Esophagus mucosa (tissue), 1 donor: ENCODE data around the gene FAM193A. TPM values are rescaled to one million over a fixed set of nuclear protein-coding genes. Genes with fewer than 3 reads are reported as not detected.
"Not testable (repeated sequence)": the region's sequence is repeated elsewhere in the genome, so short reads cannot be mapped to it uniquely, and the experiment has no call there.

Source experiments
- ATAC-seq: fragments of 200-7000 bp; cut with Tn5 transposase; one replicate; pipeline ENCODE4 v1.9.1; 2020
- total RNA-seq: library from RNA; stranded (reverse); gene quantifications from one replicate; pipeline ENCODE4 v1.2.4, GENCODE V29; 2023
- donor health status: DM: yes; HTN: yes; CAD: no.

FAM193A gene
- total RNA-seq, 1 donor from 2014 or later, result 12.0 TPM

- ATAC-seq, result peak; percentile 84
Measured at GRCh38 chr4:2755821-2756690, 219.6 kb downstream of the FAM193A start, which contains the start of gene TNIP2. Gene TNIP2, minus strand, starts transcription at chr4:2756336. Its CDS starts 47 bp downstream, at chr4:2756289.

GRCh38 chr4:2756691-2757350, 220.4 kb downstream of the FAM193A start:
- ATAC-seq, result no peak

GRCh38 chr4:2757426-2757825, 221.0 kb downstream of the FAM193A start:
- ATAC-seq, result no peak

- peak; percentile 33 for ATAC-seq
Measured at GRCh38 chr4:2761035-2761923, 224.8 kb downstream of the FAM193A start.

- ATAC-seq, result no peak
Measured at GRCh38 chr4:2762048-2762447, 225.6 kb downstream of the FAM193A start.

- ATAC-seq, result not testable (repeated sequence)
Measured at GRCh38 chr4:2762486-2763370, 226.3 kb downstream of the FAM193A start.

GRCh38 chr4:2763511-2763967, 227.1 kb downstream of the FAM193A start:
- ATAC-seq, result peak; percentile 13

GRCh38 chr4:2765832-2766526, 229.5 kb downstream of the FAM193A start:
- ATAC-seq, result no peak

GRCh38 chr4:2767046-2767704, 230.7 kb downstream of the FAM193A start:
- ATAC-seq, result no peak

- no peak for ATAC-seq
Measured at GRCh38 chr4:2767705-2768074, 231.2 kb downstream of the FAM193A start.

- no peak for ATAC-seq
Measured at GRCh38 chr4:2768124-2768523, 231.7 kb downstream of the FAM193A start.

GRCh38 chr4:2768921-2769336, 232.5 kb downstream of the FAM193A start:
- no peak for ATAC-seq

- no peak for ATAC-seq
Measured at GRCh38 chr4:2771264-2771663, 234.8 kb downstream of the FAM193A start.

- ATAC-seq, result not testable (repeated sequence)
Measured at GRCh38 chr4:2780643-2781042, 244.2 kb downstream of the FAM193A start.

GRCh38 chr4:2781911-2782310, 245.5 kb downstream of the FAM193A start:
- ATAC-seq, result no peak

Other genes with a start within 250 kb of the FAM193A start
- gene ZFYVE28, start 118.0 kb upstream of the FAM193A start, total RNA-seq, result 5.3 TPM
- gene CFAP99, start 117.7 kb upstream of the FAM193A start, total RNA-seq, result 0.28 TPM
- gene RNF4, start 67.5 kb upstream of the FAM193A start, total RNA-seq, result 34.6 TPM
- gene TNIP2, start 219.7 kb downstream of the FAM193A start, total RNA-seq, result 25.1 TPM